ENCODE data around the gene SLC16A12. TPM values are rescaled to one million over a fixed set of nuclear protein-coding genes. Genes with fewer than 3 reads are reported as not detected.

Gene SLC16A12, protein sequence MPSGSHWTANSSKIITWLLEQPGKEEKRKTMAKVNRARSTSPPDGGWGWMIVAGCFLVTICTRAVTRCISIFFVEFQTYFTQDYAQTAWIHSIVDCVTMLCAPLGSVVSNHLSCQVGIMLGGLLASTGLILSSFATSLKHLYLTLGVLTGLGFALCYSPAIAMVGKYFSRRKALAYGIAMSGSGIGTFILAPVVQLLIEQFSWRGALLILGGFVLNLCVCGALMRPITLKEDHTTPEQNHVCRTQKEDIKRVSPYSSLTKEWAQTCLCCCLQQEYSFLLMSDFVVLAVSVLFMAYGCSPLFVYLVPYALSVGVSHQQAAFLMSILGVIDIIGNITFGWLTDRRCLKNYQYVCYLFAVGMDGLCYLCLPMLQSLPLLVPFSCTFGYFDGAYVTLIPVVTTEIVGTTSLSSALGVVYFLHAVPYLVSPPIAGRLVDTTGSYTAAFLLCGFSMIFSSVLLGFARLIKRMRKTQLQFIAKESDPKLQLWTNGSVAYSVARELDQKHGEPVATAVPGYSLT
- not detected for total RNA-seq

DNA sequence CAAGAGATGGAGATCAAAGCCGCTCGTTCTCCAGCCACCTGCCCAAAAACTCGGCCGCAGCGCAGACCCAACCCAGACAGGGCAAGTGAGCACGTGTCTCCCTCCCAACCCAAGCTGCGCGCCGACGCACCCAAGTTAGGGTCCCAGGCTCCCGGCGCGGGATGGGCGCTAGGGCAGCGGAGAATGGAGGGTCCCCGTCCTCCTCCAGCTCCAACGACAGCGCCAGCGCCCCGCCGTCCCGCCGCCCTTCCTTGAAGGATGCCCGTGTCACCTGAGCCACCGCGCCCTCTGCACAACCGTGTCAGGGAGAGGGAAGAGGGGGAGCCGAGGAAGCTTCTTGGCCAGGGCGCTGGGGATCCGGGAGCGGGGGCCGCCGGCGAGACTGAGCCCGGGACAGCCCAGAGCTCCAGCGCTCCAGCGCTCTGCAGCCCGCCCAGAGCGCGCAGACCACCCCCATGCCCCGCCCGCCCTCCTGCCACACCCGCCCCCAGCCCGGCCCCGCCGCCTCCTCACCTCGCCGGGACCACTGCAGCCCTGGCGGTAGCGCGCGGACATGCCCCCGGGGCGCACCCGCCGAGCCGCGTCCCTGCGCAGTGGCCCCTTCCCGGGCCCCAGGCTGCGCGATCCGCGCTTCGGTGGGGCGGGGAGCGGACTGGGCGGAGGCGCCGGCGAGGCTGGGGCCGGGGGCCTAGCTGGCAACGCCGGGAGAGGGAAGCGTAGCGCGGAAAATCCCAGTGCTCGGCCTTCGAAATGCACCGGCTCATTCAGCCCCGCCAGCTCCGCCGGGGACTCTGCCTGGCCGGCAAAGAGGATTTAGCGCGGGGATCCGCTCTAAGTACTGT is at the start of gene SLC16A12:
SLC16A12 (minus strand) TSS at position 424 of the 842 bp plus-strand sequence. CDS start 73,016 bp downstream, outside the sequence.
- POLR2A ChIA-PET: interaction anchor here (0.6 kb wide), 1 partner anchor 95 kb away, joined by 3 read pairs; no protein-coding TSS in a partner anchor
- Mint-ChIP-seq H3K27me3 (peaks cover 80% of the 10 kb centered on the region), H3K4me1 (peaks cover 6% of the 10 kb centered on the region), H3K9me3 (peaks cover 1% of the 10 kb centered on the region), H3K4me3 (peak within 1 kb of the TSS; percentile 41), H3K27ac (no peak within 1 kb of the TSS), H3K36me3 (no peaks in the 10 kb centered on the region)
- ATAC-seq (ENCODE audit: low read depth) (peak; percentile 36), DNase-seq (peak; percentile 34)

DNA sequence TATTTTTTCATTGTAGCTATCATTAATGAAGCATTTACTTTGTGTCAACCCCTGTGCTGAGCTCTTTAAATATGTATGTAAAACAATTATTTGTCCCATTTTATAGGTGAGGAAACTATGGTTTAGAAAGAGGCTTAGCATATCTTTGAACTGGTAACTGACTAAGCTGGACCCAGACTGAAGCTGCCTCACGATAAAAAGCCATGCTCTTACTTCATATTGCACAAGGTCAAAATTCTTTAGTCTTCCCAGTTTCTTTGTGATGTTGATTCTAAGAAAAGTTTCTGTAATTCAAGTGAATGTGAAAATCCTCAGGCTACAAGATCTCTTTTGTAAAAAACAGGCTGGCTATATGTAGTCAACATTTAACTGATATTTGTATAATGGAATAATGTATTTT is 46.6 kb upstream of the SLC16A12 start:
- Mint-ChIP-seq H3K36me3 (peaks cover 9% of the 10 kb centered on the region), H3K27me3 (no peaks in the 10 kb centered on the region), H3K9me3 (no peaks in the 10 kb centered on the region), H3K4me3 (no peak overlapping the region), H3K27ac (no peak overlapping the region), H3K4me1 (no peaks in the 10 kb centered on the region)
- POLR2A ChIA-PET: no interaction called here
- ATAC-seq (ENCODE audit: low read depth): no peak
- DNase-seq: no peak

DNA sequence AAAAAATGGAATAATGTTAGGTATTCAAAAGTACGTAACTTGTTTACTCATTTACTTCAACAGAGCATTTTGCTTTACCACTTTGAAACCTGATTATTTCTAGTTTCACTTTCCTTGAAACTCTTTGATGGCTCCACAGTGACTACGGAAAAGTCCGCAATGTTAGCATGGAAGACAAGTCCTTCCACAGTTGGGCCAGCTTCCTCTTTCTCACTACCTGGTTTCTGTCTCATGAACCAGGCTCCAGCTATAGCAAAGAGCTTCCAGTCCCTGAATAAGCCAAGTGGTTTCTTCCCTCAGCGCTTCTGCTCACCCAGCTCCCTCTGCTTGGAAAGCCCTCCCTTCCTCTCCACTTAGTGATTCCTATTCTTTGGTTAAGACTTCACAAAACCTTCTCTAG is 44.8 kb upstream of the SLC16A12 start:
- ATAC-seq (ENCODE audit: low read depth): no peak
- H3K4me1 Mint-ChIP-seq: no peaks in the 10 kb centered on the region
- H3K9me3 Mint-ChIP-seq: no peaks in the 10 kb centered on the region
- no peak overlapping the region for H3K4me3 Mint-ChIP-seq
- H3K27me3 Mint-ChIP-seq: peaks cover 2% of the 10 kb centered on the region
- POLR2A ChIA-PET: no interaction called here
- H3K27ac Mint-ChIP-seq: no peak overlapping the region
- no peak for DNase-seq
- H3K36me3 Mint-ChIP-seq: peaks cover 11% of the 10 kb centered on the region

DNA sequence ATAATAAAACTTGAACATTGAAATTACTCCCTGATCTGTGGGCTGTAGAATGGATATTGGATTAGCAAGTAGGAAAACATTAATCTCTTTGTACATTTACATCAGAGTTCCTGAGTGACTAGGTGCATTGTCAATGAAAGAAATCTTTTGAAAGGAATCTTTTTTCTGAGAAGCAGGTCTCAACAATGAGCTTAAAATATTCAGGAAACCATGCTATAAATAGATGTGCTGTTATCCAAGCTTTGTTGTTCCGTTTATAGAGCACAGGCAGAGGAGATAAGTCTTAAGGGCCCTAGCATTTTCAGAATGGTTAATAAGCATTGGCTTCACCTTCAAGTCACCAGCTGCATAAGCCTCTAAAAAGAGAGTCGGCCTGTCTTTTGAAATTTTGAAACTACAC is 41.3 kb upstream of the SLC16A12 start:
- Mint-ChIP-seq H3K4me1 (no peaks in the 10 kb centered on the region), H3K36me3 (peaks cover 6% of the 10 kb centered on the region), H3K9me3 (no peaks in the 10 kb centered on the region), H3K27ac (no peak overlapping the region), H3K27me3 (peaks cover 2% of the 10 kb centered on the region), H3K4me3 (no peak overlapping the region)
- ATAC-seq (ENCODE audit: low read depth) (no peak), DNase-seq (no peak)
- POLR2A ChIA-PET: no interaction called here

DNA sequence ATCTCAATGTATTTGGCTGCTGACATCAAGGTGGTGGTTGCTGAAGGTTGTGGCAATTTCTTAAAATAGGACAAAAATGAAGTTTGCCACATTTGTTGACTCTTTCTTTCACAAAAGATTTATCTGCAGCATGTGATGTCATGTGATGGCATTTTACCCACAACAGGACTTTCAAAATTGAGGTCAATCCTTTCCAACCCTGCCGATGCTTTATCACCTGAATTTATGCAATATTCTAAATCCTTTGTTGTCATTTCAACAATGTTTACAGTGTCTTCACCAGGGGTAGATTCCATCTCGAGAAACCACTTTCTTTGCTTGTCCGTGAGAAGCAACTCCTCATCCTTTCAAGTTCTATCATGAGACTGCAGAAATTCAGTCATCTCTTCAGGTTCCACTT is 40.6 kb upstream of the SLC16A12 start:
- Mint-ChIP-seq H3K9me3 (no peaks in the 10 kb centered on the region), H3K4me1 (no peaks in the 10 kb centered on the region), H3K27me3 (peaks cover 2% of the 10 kb centered on the region), H3K4me3 (no peak overlapping the region), H3K27ac (no peak overlapping the region), H3K36me3 (peaks cover 5% of the 10 kb centered on the region)
- DNase-seq (no peak), ATAC-seq (ENCODE audit: low read depth) (no peak)
- POLR2A ChIA-PET: no interaction called here

DNA sequence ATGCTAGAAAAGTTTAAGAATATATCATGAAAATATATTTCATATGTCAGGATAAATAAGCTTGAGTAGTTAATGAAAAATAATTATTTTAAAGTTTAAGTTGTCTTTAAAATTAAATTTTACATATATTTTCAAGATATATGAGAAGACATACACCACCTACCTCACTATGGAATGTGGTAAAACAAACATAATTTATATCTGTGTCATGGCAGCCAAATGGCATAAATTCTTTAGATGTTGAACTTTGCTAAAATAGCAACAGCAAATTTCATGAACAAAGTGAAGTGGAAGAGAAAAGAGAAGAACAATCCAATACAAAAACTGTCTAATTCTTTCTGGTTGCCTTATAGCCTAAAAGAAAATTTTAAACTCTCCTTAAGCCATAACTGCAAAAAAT is 39.6 kb upstream of the SLC16A12 start:
- Mint-ChIP-seq H3K27me3 (peaks cover 2% of the 10 kb centered on the region), H3K27ac (no peak overlapping the region), H3K36me3 (peaks cover 3% of the 10 kb centered on the region), H3K4me1 (no peaks in the 10 kb centered on the region), H3K9me3 (no peaks in the 10 kb centered on the region), H3K4me3 (no peak overlapping the region)
- ATAC-seq (ENCODE audit: low read depth) (no peak), DNase-seq (no peak)
- POLR2A ChIA-PET: no interaction called here

DNA sequence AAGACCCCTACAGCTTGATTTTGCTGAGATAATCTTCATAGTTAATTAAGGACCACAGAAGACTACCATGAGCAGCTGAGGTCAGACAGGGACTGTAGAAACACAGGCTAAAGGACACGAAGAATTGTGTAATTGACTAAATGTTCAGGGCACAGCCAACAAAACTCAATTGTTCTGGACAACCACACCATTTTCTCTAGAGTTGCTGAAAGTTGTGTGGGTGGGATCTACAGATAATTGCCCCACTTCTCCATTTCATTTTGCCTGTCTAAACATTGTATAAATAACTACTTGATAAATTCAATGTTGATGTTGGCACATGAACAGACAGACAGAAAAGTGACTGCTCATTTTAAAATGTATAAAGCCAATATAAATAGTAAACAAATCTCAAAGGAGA is 39.0 kb upstream of the SLC16A12 start:
- H3K9me3 Mint-ChIP-seq: no peaks in the 10 kb centered on the region
- H3K36me3 Mint-ChIP-seq: peaks cover 3% of the 10 kb centered on the region
- POLR2A ChIA-PET: no interaction called here
- H3K4me3 Mint-ChIP-seq: no peak overlapping the region
- no peaks in the 10 kb centered on the region for H3K4me1 Mint-ChIP-seq
- ATAC-seq (ENCODE audit: low read depth): no peak
- no peak overlapping the region for H3K27ac Mint-ChIP-seq
- no peak for DNase-seq
- H3K27me3 Mint-ChIP-seq: peaks cover 2% of the 10 kb centered on the region

DNA sequence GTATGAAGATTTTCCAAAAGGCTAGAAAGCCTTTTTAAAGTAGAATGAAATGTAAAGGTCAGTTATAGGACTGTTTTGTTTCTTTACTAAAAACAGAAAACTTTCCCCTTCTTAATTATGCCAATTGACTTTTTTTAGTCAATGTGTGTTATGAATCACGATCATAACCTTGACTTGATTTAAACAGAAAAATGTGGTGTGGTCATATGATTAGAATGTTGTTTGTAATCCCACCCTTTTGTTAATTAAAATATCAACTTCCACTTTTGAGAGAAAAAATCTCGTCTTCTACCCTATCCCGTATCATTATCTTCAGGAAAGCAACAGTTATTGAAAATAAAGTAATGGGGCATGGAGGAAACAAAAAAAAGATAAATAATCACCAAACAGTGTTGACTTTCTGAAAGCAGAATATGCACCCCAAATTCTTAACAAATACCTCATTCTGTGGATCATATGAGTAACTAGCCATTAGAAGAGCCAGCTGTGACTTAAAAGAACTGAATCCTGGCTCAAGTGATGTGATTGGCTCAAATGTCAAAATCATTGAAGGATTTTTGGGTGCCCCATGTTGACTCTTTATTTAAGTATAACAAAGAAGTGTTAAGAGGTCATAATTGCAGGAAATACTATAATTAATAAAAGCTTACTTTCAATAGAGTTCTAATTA is 32.3 kb upstream of the SLC16A12 start:
- Mint-ChIP-seq H3K27ac (no peak overlapping the region), H3K9me3 (no peaks in the 10 kb centered on the region), H3K4me1 (no peaks in the 10 kb centered on the region), H3K36me3 (no peaks in the 10 kb centered on the region), H3K27me3 (peaks cover 22% of the 10 kb centered on the region), H3K4me3 (no peak overlapping the region)
- no peak for DNase-seq
- ATAC-seq (ENCODE audit: low read depth): no peak
- POLR2A ChIA-PET: no interaction called here

DNA sequence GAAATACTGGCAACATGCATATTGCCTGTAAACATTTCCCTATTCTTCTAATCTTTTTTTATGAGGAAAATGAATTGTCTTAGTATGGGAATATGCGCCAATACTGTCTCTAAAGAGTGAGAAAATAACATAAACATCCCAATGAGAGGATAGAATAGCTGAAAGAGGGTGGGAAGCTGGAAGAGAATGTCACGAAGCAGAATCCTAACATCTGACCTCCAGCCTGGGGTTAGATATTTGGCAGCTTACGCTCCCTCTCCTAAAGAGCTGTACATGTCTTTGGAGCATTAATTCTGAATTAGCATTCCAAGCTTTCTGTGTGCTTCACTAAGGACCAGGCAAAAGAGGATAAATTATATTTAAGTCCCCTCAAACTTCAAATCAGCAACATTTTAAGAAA is 31.6 kb upstream of the SLC16A12 start:
- Mint-ChIP-seq H3K27ac (no peak overlapping the region), H3K4me1 (no peaks in the 10 kb centered on the region), H3K27me3 (peaks cover 22% of the 10 kb centered on the region), H3K4me3 (no peak overlapping the region), H3K9me3 (no peaks in the 10 kb centered on the region), H3K36me3 (no peaks in the 10 kb centered on the region)
- ATAC-seq (ENCODE audit: low read depth) (no peak), DNase-seq (no peak)
- POLR2A ChIA-PET: no interaction called here

DNA sequence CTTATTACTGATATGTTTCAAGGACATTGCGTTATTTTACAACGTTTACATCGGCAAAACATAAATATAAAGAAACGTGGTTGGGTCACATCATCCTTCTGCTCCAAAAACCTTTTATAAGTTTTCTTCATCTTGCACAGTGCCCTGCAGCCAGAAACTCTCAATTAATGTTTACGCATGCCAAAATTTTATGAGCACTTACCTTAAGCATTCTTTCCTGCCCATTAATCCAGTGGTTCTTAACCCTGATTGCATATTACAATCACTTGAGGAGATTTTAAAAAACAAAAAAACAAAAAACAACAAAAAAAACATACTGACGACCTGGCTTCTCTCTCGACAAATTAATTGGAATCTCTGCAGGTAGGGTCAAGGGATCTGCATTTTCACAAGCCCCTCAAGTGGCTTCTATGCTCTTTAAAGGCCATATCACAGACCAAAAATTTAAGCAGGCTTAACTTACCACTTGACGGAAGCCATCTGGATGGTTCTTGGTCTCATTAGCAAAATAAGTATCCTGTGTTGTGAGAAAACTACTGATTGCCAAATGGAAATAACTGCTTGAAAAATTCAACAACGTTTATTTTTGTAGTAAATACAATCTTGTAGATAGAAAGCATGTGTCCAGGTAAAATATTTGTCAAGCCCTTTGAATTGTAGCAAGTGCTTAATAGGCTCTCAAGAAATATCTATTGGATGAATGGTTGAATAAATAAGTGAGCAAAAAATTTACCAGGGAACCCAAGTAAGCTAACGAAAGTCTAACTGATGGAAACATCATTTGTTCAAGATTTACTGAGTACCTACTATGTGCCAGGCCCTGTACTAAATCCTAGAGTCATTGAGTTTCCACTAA is 30.9 kb upstream of the SLC16A12 start:
- Mint-ChIP-seq H3K4me3 (no peak overlapping the region), H3K36me3 (no peaks in the 10 kb centered on the region), H3K27ac (no peak overlapping the region), H3K9me3 (no peaks in the 10 kb centered on the region), H3K4me1 (no peaks in the 10 kb centered on the region), H3K27me3 (peaks cover 25% of the 10 kb centered on the region)
- no peak for DNase-seq
- no peak for ATAC-seq (ENCODE audit: low read depth)
- POLR2A ChIA-PET: no interaction called here

DNA sequence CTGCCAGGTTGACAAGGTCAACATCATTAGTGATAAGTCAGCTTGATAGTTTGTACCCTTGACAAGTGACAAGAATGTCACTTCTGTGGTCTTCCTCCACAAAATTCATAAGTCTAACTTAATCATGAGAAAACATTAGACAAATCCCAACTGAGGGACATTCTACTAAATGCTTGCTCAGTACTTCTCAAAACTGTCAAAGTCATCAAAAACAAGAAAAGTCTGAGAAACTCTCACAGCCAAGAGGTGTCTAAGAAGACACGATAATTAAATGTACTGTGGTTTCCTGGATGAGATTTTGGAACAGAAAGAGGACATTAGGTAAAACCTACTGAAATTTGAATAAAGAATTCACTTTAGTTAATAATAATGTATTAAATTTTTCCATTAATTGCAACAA is 29.8 kb upstream of the SLC16A12 start:
- Mint-ChIP-seq H3K4me1 (no peaks in the 10 kb centered on the region), H3K4me3 (no peak overlapping the region), H3K36me3 (no peaks in the 10 kb centered on the region), H3K9me3 (no peaks in the 10 kb centered on the region), H3K27ac (no peak overlapping the region), H3K27me3 (peaks cover 32% of the 10 kb centered on the region)
- ATAC-seq (ENCODE audit: low read depth) (no peak), DNase-seq (no peak)
- POLR2A ChIA-PET: no interaction called here

DNA sequence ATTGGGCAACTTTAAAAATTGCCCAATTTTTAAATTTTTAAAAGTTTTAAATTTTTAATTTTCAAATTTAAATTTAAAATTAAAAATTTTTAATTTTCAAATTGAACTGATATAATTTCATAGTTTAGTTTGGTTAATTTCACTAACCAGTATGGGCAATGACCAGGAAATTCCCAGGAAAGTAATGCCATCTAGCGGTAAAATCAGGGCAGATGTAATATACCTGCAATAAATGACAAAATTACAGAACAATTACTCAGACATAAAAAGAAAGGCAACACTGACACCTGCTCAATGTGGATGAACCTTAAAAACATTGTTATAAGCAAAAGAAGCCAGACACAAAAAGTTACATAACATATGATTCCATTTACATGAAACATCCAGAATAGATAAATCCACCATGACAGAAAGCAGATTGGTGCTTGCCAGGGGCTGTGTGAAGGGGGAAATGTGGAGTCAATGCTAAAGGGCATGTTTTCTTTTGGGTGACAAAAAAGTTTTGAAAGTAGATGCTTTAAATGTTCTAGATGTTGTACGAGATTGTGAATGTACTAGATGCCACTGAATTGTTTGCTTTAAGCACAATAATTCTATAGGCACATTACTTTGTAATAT is 28.6 kb upstream of the SLC16A12 start:
- H3K4me3 Mint-ChIP-seq: no peak overlapping the region
- H3K36me3 Mint-ChIP-seq: no peaks in the 10 kb centered on the region
- POLR2A ChIA-PET: no interaction called here
- ATAC-seq (ENCODE audit: low read depth) (peak; percentile 54), DNase-seq (no peak)
- no peaks in the 10 kb centered on the region for H3K4me1 Mint-ChIP-seq
- H3K9me3 Mint-ChIP-seq: no peaks in the 10 kb centered on the region
- H3K27ac Mint-ChIP-seq: no peak overlapping the region
- H3K27me3 Mint-ChIP-seq: peaks cover 33% of the 10 kb centered on the region
